Neural cell (in vitro differentiated cells): ENCODE results near the gene SLC5A9.

Source experiments
- CTCF ChIP-seq: fragments of 450-650 bp; IDR thresholded peaks from 2 replicates; pipeline ENCODE4 v1.5.1; 2014; ENCODE audit warnings: antibody characterized with exemption, mild to moderate bottlenecking, moderate library complexity; ENCODE audit not compliant: poor library complexity, severe bottlenecking
- EP300 ChIP-seq: fragments of 450-650 bp; conservative IDR thresholded peaks from 2 replicates; pipeline ENCODE4 v1.6.1; 2014; ENCODE audit warnings: antibody characterized with exemption, mild to moderate bottlenecking, moderate library complexity; ENCODE audit not compliant: poor library complexity, severe bottlenecking

GRCh38 chr1:48245106-48245505 is 22.6 kb downstream of the SLC5A9 start:
- TF ChIP-seq CTCF (no peak), EP300 (no peak)
